Astrocyte (in vitro differentiated cells and primary cell): Measurements from ENCODE around the gene DLG1. TPM values are rescaled to one million over a fixed set of nuclear protein-coding genes. Genes with fewer than 3 reads are reported as not detected.

ENCODE experiments used
- DNase-seq: peaks from one replicate; pipeline ENCODE4 v3.0.0-alpha.2; 2010; ENCODE audit warnings: low read depth
- FAIRE-seq: peaks from 2 replicates; lab custom pipeline; 2011; peaks lifted over from hg19 to GRCh38; lab: Jason Lieb, UNC
- H2AFZ ChIP-seq: 2 replicates; pipeline ENCODE4 v1.6.0; 2012; ENCODE audit warnings: low read depth, low read length, inconsistent platforms
- H3K27ac ChIP-seq: 2 replicates; pipeline ENCODE4 v1.5.1; 2011; ENCODE audit warnings: low read depth, low read length, inconsistent platforms
- H3K27me3 ChIP-seq: 2 replicates; pipeline ENCODE4 v1.6.0; 2011; ENCODE audit warnings: low read length, inconsistent platforms; ENCODE audit not compliant: insufficient read depth
- H3K36me3 ChIP-seq: 2 replicates; pipeline ENCODE4 v1.5.1; 2011; ENCODE audit warnings: low read length, inconsistent platforms; ENCODE audit not compliant: insufficient read depth
- H3K4me1 ChIP-seq: 2 replicates; pipeline ENCODE4 v1.5.1; 2011; ENCODE audit warnings: low read length, inconsistent platforms; ENCODE audit not compliant: insufficient read depth
- H3K4me2 ChIP-seq: 2 replicates; pipeline ENCODE4 v1.6.0; 2012; ENCODE audit warnings: low read length, inconsistent platforms
- H3K4me3 ChIP-seq: 2 replicates; pipeline ENCODE4 v1.5.1; 2011; ENCODE audit warnings: low read depth, mild to moderate bottlenecking, low read length, inconsistent platforms; ENCODE audit not compliant: insufficient read depth
- H3K79me2 ChIP-seq: 2 replicates; pipeline ENCODE4 v1.6.0; 2012; ENCODE audit warnings: mild to moderate bottlenecking, low read length, inconsistent platforms; ENCODE audit not compliant: insufficient read depth
- H3K9ac ChIP-seq: 2 replicates; pipeline ENCODE4 v1.6.0; 2012; ENCODE audit warnings: mild to moderate bottlenecking, low read length, inconsistent platforms
- H3K9me3 ChIP-seq: 2 replicates; pipeline ENCODE4 v1.5.1; 2012; ENCODE audit warnings: low read depth, mild to moderate bottlenecking, low read length, inconsistent platforms; ENCODE audit not compliant: insufficient read depth
- H4K20me1 ChIP-seq: 2 replicates; pipeline ENCODE4 v1.6.0; 2012; ENCODE audit warnings: low read length, inconsistent platforms; ENCODE audit not compliant: insufficient read depth
- H3K27ac Mint-ChIP-seq: one replicate; pipeline ENCODE4 v1.8.0; 2021; ENCODE audit warnings: mild to moderate bottlenecking, mixed read lengths; ENCODE audit not compliant: unreplicated experiment
- H3K27me3 Mint-ChIP-seq: one replicate; pipeline ENCODE4 v1.8.0; 2021; ENCODE audit warnings: low read depth, mixed read lengths; ENCODE audit not compliant: unreplicated experiment
- H3K36me3 Mint-ChIP-seq: one replicate; pipeline ENCODE4 v1.8.0; 2021; ENCODE audit warnings: low read depth, mixed read lengths; ENCODE audit not compliant: unreplicated experiment
- H3K4me1 Mint-ChIP-seq: one replicate; pipeline ENCODE4 v1.8.0; 2021; ENCODE audit warnings: low read depth, mixed read lengths; ENCODE audit not compliant: unreplicated experiment
- H3K4me3 Mint-ChIP-seq: one replicate; pipeline ENCODE4 v1.8.0; 2021; ENCODE audit warnings: mild to moderate bottlenecking, moderate library complexity, mixed read lengths; ENCODE audit not compliant: unreplicated experiment
- H3K9me3 Mint-ChIP-seq: one replicate; pipeline ENCODE4 v1.8.0; 2021; ENCODE audit warnings: mild to moderate bottlenecking, mixed read lengths; ENCODE audit not compliant: unreplicated experiment
- EZH2 ChIP-seq: IDR thresholded peaks from 2 replicates; pipeline ENCODE4 v1.6.1; 2012; ENCODE audit warnings: mild to moderate bottlenecking, low read length, inconsistent platforms; ENCODE audit not compliant: insufficient read depth
- total RNA-seq: library from RNA; stranded (reverse); gene quantifications from 2 replicates; pipeline ENCODE4 v1.2.1, GENCODE V29; 2021
- TF ChIP-seq, protein P1 (sequence below): IDR thresholded peaks from 2 replicates; pipeline ENCODE4 v1.5.1; 2011; ENCODE audit warnings: low read depth, mild to moderate bottlenecking, inconsistent platforms, low read length, moderate library complexity; ENCODE audit not compliant: insufficient read depth

DLG1 gene
- total RNA-seq, 1 donor from 2014 or later, result 210 TPM

DNA sequence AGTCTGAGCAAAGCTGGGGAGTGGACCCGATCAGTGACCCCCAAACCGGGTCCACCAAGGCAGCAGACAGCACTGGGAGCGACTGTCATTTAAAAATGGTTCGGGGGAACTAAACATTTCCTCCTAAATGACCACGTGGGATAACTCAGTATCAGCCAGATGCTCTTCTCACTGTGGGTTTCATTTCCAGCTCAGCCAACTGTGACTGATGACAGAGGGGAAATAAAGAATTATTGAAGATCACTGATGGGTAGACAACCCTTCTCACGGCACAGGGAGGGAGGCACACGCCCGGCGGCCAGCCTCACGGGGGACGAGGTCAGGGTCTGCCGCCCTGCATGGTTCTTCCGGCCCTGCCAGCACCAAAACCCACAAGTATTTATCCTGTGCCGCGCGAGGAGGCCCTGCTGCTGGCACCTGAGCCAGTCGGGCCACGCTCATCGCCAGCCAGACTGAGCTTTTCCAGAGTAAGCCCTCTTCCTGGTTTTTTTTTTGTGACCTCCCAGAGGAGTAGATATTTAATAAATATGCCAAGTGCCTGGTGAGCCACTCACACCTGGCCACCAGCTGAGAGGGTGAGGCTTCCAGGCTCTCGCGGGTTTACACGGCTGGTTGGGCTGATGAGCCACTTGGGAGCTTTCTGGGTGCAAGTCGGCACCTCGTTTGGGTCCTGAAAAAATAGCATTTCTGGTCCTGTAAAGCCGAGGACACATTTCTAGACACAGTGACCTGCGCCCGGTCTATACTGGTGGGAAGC, 275.0 kb downstream of the DLG1 start:
- H3K9me3 ChIP-seq, result no peaks in the 10 kb centered on the region
- no peaks in the 10 kb centered on the region for H4K20me1 ChIP-seq
- peaks cover 39% of the 10 kb centered on the region for H3K27me3 Mint-ChIP-seq
- TF ChIP-seq, protein P1, sequence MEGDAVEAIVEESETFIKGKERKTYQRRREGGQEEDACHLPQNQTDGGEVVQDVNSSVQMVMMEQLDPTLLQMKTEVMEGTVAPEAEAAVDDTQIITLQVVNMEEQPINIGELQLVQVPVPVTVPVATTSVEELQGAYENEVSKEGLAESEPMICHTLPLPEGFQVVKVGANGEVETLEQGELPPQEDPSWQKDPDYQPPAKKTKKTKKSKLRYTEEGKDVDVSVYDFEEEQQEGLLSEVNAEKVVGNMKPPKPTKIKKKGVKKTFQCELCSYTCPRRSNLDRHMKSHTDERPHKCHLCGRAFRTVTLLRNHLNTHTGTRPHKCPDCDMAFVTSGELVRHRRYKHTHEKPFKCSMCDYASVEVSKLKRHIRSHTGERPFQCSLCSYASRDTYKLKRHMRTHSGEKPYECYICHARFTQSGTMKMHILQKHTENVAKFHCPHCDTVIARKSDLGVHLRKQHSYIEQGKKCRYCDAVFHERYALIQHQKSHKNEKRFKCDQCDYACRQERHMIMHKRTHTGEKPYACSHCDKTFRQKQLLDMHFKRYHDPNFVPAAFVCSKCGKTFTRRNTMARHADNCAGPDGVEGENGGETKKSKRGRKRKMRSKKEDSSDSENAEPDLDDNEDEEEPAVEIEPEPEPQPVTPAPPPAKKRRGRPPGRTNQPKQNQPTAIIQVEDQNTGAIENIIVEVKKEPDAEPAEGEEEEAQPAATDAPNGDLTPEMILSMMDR, result no peak
- no peak for TF ChIP-seq EZH2
- DNase-seq (no peak), FAIRE-seq (no peak)
- peaks cover 9% of the 10 kb centered on the region for H3K36me3 Mint-ChIP-seq
- no peaks in the 10 kb centered on the region for H3K36me3 ChIP-seq
- H3K9ac ChIP-seq, result no peak overlapping the region
- no peaks in the 10 kb centered on the region for H3K4me1 ChIP-seq
- no peak overlapping the region for H2AFZ ChIP-seq
- peaks cover 15% of the 10 kb centered on the region for H3K27me3 ChIP-seq
- peaks cover 2% of the 10 kb centered on the region for H3K4me1 Mint-ChIP-seq
- no peak overlapping the region for H3K27ac Mint-ChIP-seq
- H3K79me2 ChIP-seq, result no peaks in the 10 kb centered on the region
- no peak overlapping the region for H3K27ac ChIP-seq
- no peak overlapping the region for H3K4me3 ChIP-seq
- H3K4me2 ChIP-seq, result no peak overlapping the region
- H3K4me3 Mint-ChIP-seq, result no peak overlapping the region
- H3K9me3 Mint-ChIP-seq, result no peaks in the 10 kb centered on the region

DNA sequence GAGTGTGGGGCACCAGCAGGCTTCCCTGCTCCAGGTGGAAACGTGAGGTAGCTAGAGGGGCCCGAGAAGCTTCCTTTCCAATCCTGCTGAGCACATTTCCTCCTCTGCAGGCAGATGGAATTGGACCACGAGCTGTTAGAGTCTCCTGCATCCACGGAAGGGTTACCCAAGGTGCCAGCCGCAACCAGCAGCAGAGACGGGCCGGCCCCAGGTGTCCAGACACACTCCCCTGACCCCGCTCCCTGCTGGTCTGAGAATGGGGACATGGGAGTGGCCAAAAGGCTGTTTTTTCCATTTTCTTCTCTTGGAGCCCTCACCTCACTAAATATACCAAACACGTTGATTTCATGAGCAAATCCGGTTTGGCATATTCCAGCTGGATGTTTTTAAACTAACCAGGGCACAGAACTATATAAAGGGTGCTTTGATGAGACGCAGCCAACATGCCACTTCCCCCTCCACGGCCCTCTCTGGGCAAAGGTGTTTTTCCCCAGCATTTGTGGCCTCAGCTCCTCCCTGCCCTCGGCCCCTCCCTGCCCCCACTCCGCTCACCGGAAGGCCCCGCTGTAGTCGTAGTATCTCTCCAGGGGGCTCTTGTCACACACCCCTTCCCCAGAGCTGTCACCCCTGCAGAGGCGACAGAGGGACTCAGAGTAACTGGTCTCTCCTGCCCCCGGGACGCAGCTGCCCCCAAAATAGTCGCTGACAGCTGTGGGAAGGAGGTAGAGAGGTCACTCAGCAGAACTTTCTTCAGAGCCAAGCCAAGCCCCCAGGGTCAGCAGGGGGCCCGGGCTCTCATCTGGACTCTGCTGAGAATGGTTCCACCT, 275.8 kb downstream of the DLG1 start:
- TF ChIP-seq, protein P1, result no peak
- no peak for TF ChIP-seq EZH2
- no peak for FAIRE-seq
- peaks cover 39% of the 10 kb centered on the region for H3K27me3 Mint-ChIP-seq

More for the DNA sequence above, 275.8 kb downstream of the DLG1 start:
- H3K9ac ChIP-seq, result no peak overlapping the region
- H3K4me1 ChIP-seq, result no peaks in the 10 kb centered on the region
- no peak overlapping the region for H3K4me3 ChIP-seq
- H3K4me3 Mint-ChIP-seq, result no peak overlapping the region
- DNase-seq, result no peak
- H3K36me3 Mint-ChIP-seq, result peaks cover 9% of the 10 kb centered on the region
- no peak overlapping the region for H2AFZ ChIP-seq
- H3K27ac Mint-ChIP-seq, result no peak overlapping the region
- H3K4me2 ChIP-seq, result no peak overlapping the region
- H3K27ac ChIP-seq, result no peak overlapping the region
- no peaks in the 10 kb centered on the region for H3K36me3 ChIP-seq
- H3K79me2 ChIP-seq, result no peaks in the 10 kb centered on the region
- no peaks in the 10 kb centered on the region for H4K20me1 ChIP-seq
- peaks cover 15% of the 10 kb centered on the region for H3K27me3 ChIP-seq
- peaks cover 2% of the 10 kb centered on the region for H3K4me1 Mint-ChIP-seq
- H3K9me3 Mint-ChIP-seq, result no peaks in the 10 kb centered on the region
- H3K9me3 ChIP-seq, result no peaks in the 10 kb centered on the region
